Esophagus muscularis mucosa (tissue), 2 donors: Measurements from ENCODE around the gene ZNF516.

ENCODE experiments used
- EP300 ChIP-seq: sonication (generic); formaldehyde crosslinking; IDR thresholded peaks from one replicate; pipeline ENCODE4 v1.6.1; 2017; ENCODE audit warnings: antibody characterized with exemption
- POLR2A ChIP-seq: fragments of 450-650 bp; IDR thresholded peaks from one replicate; pipeline ENCODE4 v1.6.1; 2017; ENCODE audit warnings: antibody characterized with exemption, moderate library complexity, mild to moderate bottlenecking, low read depth

- TF ChIP-seq EP300 (no peak), POLR2A (no peak)
Observed at GRCh38 chr18:76343938-76344569, 151.0 kb downstream of the ZNF516 start.
